Keratinocyte (primary cell): ENCODE data around the gene EBF4. TPM values are rescaled to one million over a fixed set of nuclear protein-coding genes. Genes with fewer than 3 reads are reported as not detected.

Source experiments
- DNase-seq: peaks from one replicate; pipeline ENCODE4 v3.0.0-alpha.2; 2011; ENCODE audit warnings: low read depth, missing footprints, low spot score
- FAIRE-seq: peaks from 2 replicates; lab custom pipeline; 2011; peaks lifted over from hg19 to GRCh38; lab: Jason Lieb, UNC
- H2AFZ ChIP-seq: 2 replicates; pipeline ENCODE4 v1.6.0; 2012; ENCODE audit warnings: low read length, control low read depth, inconsistent platforms; ENCODE audit not compliant: control insufficient read depth
- H3K27ac ChIP-seq: 2 replicates; pipeline ENCODE4 v1.5.1; 2011; ENCODE audit warnings: low read length; ENCODE audit not compliant: control insufficient read depth, insufficient read depth
- H3K27me3 ChIP-seq: 3 replicates; pipeline ENCODE4 v1.6.0; 2011; ENCODE audit warnings: low read length; ENCODE audit not compliant: control insufficient read depth, insufficient read depth; ENCODE audit errors: extremely low read depth
- H3K36me3 ChIP-seq, 2 experiments: 2 replicates in 1 of 2; 3 replicates in 1 of 2; pipeline ENCODE4 v1.5.1; 2011; ENCODE audit warnings: low read length in 2 of 2, mild to moderate bottlenecking in 1 of 2; ENCODE audit not compliant: control insufficient read depth in 2 of 2, insufficient read depth in 2 of 2; ENCODE audit errors: extremely low read depth in 1 of 2
- H3K4me1 ChIP-seq: 3 replicates; pipeline ENCODE4 v1.5.1; 2011; ENCODE audit warnings: low read length; ENCODE audit not compliant: control insufficient read depth, insufficient read depth; ENCODE audit errors: extremely low read depth
- H3K4me2 ChIP-seq: 3 replicates; pipeline ENCODE4 v1.6.0; 2011; ENCODE audit warnings: low read depth, low read length; ENCODE audit not compliant: control insufficient read depth, insufficient read depth; ENCODE audit errors: extremely low read depth
- H3K4me3 ChIP-seq, 3 experiments: fragments of 200-600 bp in 1 of 3; sonication (generic) in 1 of 3; 2 replicates in 2 of 3; 3 replicates in 1 of 3; pipeline ENCODE4 v1.5.1; 2011 to 2016; ENCODE audit warnings: low read length in 3 of 3, mild to moderate bottlenecking in 3 of 3, control low read depth in 2 of 3, inconsistent platforms in 1 of 3, low read depth in 1 of 3, mixed read lengths in 1 of 3, mixed run types in 1 of 3, moderate library complexity in 1 of 3; ENCODE audit not compliant: control insufficient read depth in 2 of 3, insufficient read depth in 2 of 3; ENCODE audit errors: extremely low read depth in 1 of 3
- H3K79me2 ChIP-seq: 2 replicates; pipeline ENCODE4 v1.6.0; 2012; ENCODE audit warnings: low read length; ENCODE audit not compliant: control insufficient read depth, insufficient read depth
- H3K9ac ChIP-seq: 3 replicates; pipeline ENCODE4 v1.6.0; 2011; ENCODE audit warnings: low read length; ENCODE audit not compliant: control insufficient read depth, insufficient read depth; ENCODE audit errors: extremely low read depth
- H3K9me1 ChIP-seq: 3 replicates; pipeline ENCODE4 v1.6.0; 2011; ENCODE audit warnings: low read length; ENCODE audit not compliant: control insufficient read depth, insufficient read depth; ENCODE audit errors: extremely low read depth
- H3K9me3 ChIP-seq: 2 replicates; pipeline ENCODE4 v1.5.1; 2012; ENCODE audit warnings: low read depth, low read length; ENCODE audit not compliant: control insufficient read depth
- H4K20me1 ChIP-seq: 3 replicates; pipeline ENCODE4 v1.6.0; 2011; ENCODE audit warnings: low read length; ENCODE audit not compliant: control insufficient read depth, insufficient read depth; ENCODE audit errors: extremely low read depth
- EZH2 ChIP-seq: IDR thresholded peaks from one replicate; pipeline ENCODE4 v1.6.1; 2012; ENCODE audit warnings: inconsistent platforms, mild to moderate bottlenecking, low read length, moderate library complexity
- dilution Hi-C: fragments of 300-500 bp; cut with MboI; formaldehyde crosslinking; loops from one replicate; pipeline ENCODE4 v1.7.0; 2020; ENCODE audit warnings: low sequenced_read_pairs; ENCODE audit not compliant: extremely low pct_ligation_motif_present
- polyA plus RNA-seq, 5 experiments: library from polyadenylated mRNA; depleted of rRNA in 3 of 5; stranded (reverse) in 3 of 5; stranded (forward) in 1 of 5; unstranded in 1 of 5; fragments of >200 nt; gene quantifications; 1 replicate in 1 of 5; 2 replicates in 3 of 5; 3 replicates in 1 of 5; pipeline versions ENCODE4 v1.2.1 to v1.2.3, GENCODE V29; 2011 to 2012; ENCODE audit warnings: missing spikeins in 2 of 5, low read depth in 1 of 5, low replicate concordance in 1 of 5
- TF ChIP-seq, protein P1 (sequence below), 3 experiments: IDR thresholded peaks in 1 of 3; conservative IDR thresholded peaks in 1 of 3; optimal IDR thresholded peaks in 1 of 3; 2 replicates in 2 of 3; 3 replicates in 1 of 3; pipeline versions ENCODE3 to v1.5.1; 2011; ENCODE audit warnings: low read length in 3 of 3, mild to moderate bottlenecking in 3 of 3, moderate library complexity in 2 of 3, control low read depth in 1 of 3, inconsistent platforms in 1 of 3; ENCODE audit not compliant: insufficient read depth in 2 of 3; ENCODE audit errors: extremely low read depth in 1 of 3

Gene EBF4
- polyA plus RNA-seq, 1 donor (not counting 4 experiments of a cell fraction or from before 2014, with no cell fraction given), result not detected

DNA sequence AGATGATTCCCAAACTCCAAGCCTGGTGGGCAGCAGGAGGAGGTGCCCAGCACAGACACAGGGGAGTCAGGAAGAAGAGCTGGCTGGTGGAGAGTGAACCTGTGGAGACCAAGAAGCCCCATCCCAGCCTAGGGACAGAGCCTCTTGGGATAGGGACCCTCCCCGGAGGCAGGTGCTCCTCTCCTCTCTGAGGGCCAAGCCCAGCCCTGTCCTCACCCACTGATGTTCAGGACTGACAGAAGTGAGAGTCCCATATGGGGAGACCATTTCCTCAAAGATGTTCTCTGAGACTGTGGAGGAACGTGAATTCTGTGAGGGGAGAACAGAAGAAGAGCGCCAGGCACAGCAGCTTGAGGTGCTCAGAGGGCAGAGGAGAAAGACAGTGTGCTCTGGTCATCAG is 2.4 kb upstream of the EBF4 start:
- peaks cover 53% of the 10 kb centered on the region for H3K27me3 ChIP-seq
- dilution Hi-C loops, result no loop called here

DNA sequence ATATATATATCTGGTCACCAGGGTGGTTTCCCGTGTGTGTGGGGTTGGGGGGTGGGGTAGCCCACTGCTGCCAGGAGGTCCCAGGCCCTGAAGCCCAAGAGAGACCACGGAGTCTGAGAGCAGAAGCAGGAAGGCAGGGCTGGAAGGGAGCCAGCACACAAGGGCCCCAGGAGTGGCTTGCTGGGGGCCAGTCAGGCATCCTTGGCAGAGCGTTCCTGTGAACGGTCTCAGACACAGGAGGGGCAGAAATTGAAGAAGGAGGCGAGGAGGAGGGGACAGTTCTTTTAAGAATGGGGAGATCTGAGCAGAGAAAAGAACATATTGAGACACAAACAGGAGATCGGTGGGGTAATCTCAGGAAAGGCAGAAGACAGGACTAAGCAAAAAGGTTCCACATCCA is 1.9 kb upstream of the EBF4 start:
- no peaks in the 10 kb centered on the region for H3K9me3 ChIP-seq
- no peak for FAIRE-seq
- H3K36me3 ChIP-seq, result no peaks in the 10 kb centered on the region
- TF ChIP-seq EZH2, result no peak
- TF ChIP-seq, protein P1, sequence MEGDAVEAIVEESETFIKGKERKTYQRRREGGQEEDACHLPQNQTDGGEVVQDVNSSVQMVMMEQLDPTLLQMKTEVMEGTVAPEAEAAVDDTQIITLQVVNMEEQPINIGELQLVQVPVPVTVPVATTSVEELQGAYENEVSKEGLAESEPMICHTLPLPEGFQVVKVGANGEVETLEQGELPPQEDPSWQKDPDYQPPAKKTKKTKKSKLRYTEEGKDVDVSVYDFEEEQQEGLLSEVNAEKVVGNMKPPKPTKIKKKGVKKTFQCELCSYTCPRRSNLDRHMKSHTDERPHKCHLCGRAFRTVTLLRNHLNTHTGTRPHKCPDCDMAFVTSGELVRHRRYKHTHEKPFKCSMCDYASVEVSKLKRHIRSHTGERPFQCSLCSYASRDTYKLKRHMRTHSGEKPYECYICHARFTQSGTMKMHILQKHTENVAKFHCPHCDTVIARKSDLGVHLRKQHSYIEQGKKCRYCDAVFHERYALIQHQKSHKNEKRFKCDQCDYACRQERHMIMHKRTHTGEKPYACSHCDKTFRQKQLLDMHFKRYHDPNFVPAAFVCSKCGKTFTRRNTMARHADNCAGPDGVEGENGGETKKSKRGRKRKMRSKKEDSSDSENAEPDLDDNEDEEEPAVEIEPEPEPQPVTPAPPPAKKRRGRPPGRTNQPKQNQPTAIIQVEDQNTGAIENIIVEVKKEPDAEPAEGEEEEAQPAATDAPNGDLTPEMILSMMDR (optimal IDR thresholded peaks at IDR 0.05 in 1 of 3, IDR thresholded peaks at IDR 0.05 in 1 of 3, conservative IDR thresholded peaks at IDR 0.05 in 1 of 3; ENCODE audit: extremely low read depth in 1 of 3, insufficient read depth in 2 of 3, low read length in 3 of 3), result no peak
- H3K9me1 ChIP-seq, result no peaks in the 10 kb centered on the region
- no peaks in the 10 kb centered on the region for H4K20me1 ChIP-seq
- H3K4me3 ChIP-seq, result no peak overlapping the region
- peaks cover 56% of the 10 kb centered on the region for H3K27me3 ChIP-seq
- no peaks in the 10 kb centered on the region for H3K79me2 ChIP-seq
- dilution Hi-C loops, result no loop called here
- no peak overlapping the region for H3K9ac ChIP-seq
- no peak overlapping the region for H3K4me2 ChIP-seq
- H3K4me1 ChIP-seq, result no peaks in the 10 kb centered on the region
- H3K27ac ChIP-seq, result no peak overlapping the region
- no peak for DNase-seq
- no peak overlapping the region for H2AFZ ChIP-seq

More for the DNA sequence above, 2.4 kb upstream of the EBF4 start:
- H3K4me3 ChIP-seq, result no peak overlapping the region
- FAIRE-seq (no peak), DNase-seq (no peak)
- no peak overlapping the region for H3K27ac ChIP-seq
- H3K79me2 ChIP-seq, result no peaks in the 10 kb centered on the region
- no peaks in the 10 kb centered on the region for H3K4me1 ChIP-seq
- H3K4me2 ChIP-seq, result no peak overlapping the region
- H4K20me1 ChIP-seq, result no peaks in the 10 kb centered on the region
- H3K36me3 ChIP-seq, result no peaks in the 10 kb centered on the region
- no peak overlapping the region for H3K9ac ChIP-seq
- H3K9me3 ChIP-seq, result no peaks in the 10 kb centered on the region
- TF ChIP-seq EZH2, result no peak
- TF ChIP-seq, protein P1 (optimal IDR thresholded peaks at IDR 0.05 in 1 of 3, IDR thresholded peaks at IDR 0.05 in 1 of 3, conservative IDR thresholded peaks at IDR 0.05 in 1 of 3; ENCODE audit: extremely low read depth in 1 of 3, insufficient read depth in 2 of 3, low read length in 3 of 3), result no peak
- no peaks in the 10 kb centered on the region for H3K9me1 ChIP-seq
- H2AFZ ChIP-seq, result no peak overlapping the region
